Smooth muscle cell (in vitro differentiated cells): ENCODE results near the gene PDK3. TPM values are rescaled to one million over a fixed set of nuclear protein-coding genes. Genes with fewer than 3 reads are reported as not detected.

ENCODE experiments used
- DNase-seq: peaks from one replicate; lab custom pipeline; 2025; ENCODE audit not compliant: unreplicated experiment; lab: John Stamatoyannopoulos, UW
- H2AFZ ChIP-seq: fragments of 200-600 bp; sonication (generic); 2 replicates; pipeline ENCODE4 v1.6.0; 2016; ENCODE audit warnings: antibody characterized with exemption, low read depth, mild to moderate bottlenecking
- H3F3A ChIP-seq: fragments of 200-600 bp; sonication (generic); 2 replicates; pipeline ENCODE4 v1.6.0; 2017; ENCODE audit warnings: antibody characterized with exemption, low read depth
- H3K27ac ChIP-seq: fragments of 200-600 bp; sonication (generic); 2 replicates; pipeline ENCODE4 v1.5.1; 2016; ENCODE audit warnings: low read depth, mild to moderate bottlenecking
- H3K27me3 ChIP-seq: fragments of 200-600 bp; sonication (generic); 2 replicates; pipeline ENCODE4 v1.6.1; 2016; ENCODE audit warnings: low read depth, mild to moderate bottlenecking
- H3K36me3 ChIP-seq: fragments of 200-600 bp; sonication (generic); 2 replicates; pipeline ENCODE4 v1.5.1; 2016; ENCODE audit warnings: low read depth
- H3K4me1 ChIP-seq: fragments of 200-600 bp; sonication (generic); 2 replicates; pipeline ENCODE4 v1.5.1; 2016; ENCODE audit warnings: low read depth
- H3K4me2 ChIP-seq: fragments of 200-600 bp; sonication (generic); 2 replicates; pipeline ENCODE4 v1.6.0; 2016; ENCODE audit warnings: mild to moderate bottlenecking
- H3K4me3 ChIP-seq: fragments of 200-600 bp; sonication (generic); 2 replicates; pipeline ENCODE4 v1.5.1; 2016; ENCODE audit warnings: mild to moderate bottlenecking
- H3K79me2 ChIP-seq: fragments of 200-600 bp; sonication (generic); 2 replicates; pipeline ENCODE4 v1.6.0; 2016; ENCODE audit warnings: low read depth, mild to moderate bottlenecking
- H3K9ac ChIP-seq: fragments of 200-600 bp; sonication (generic); 2 replicates; pipeline ENCODE4 v1.6.0; 2016; ENCODE audit warnings: low read depth
- H3K9me3 ChIP-seq: fragments of 200-600 bp; sonication (generic); replicated peaks from 2 replicates; pipeline ENCODE4 v1.5.1; 2016; ENCODE audit warnings: low read depth
- H4K20me1 ChIP-seq: fragments of 200-600 bp; sonication (generic); 2 replicates; pipeline ENCODE4 v1.6.0; 2016; ENCODE audit warnings: low read depth
- CTCF ChIP-seq: fragments of 200-600 bp; sonication (generic); IDR thresholded peaks from 2 replicates; pipeline ENCODE4 v1.5.1; 2017; ENCODE audit warnings: borderline replicate concordance, mild to moderate bottlenecking, antibody characterized with exemption; ENCODE audit not compliant: insufficient read depth, poor library complexity, severe bottlenecking
- WGBS: methylation state at CpG from one replicate; pipeline ENCODE4 v1.1.7; 2016; ENCODE audit warnings: low lambda C conversion rate; 5-methylcytosine and 5-hydroxymethylcytosine counted together
- polyA plus RNA-seq: library from polyadenylated mRNA; unstranded; fragments of >200 nt; fragmentation: Nextera tagmentation; extraction: Ambion mirVana; gene quantifications from 2 replicates; pipeline ENCODE4 v1.2.1, GENCODE V29; 2016
- total RNA-seq: library from RNA; depleted of rRNA; stranded (reverse); fragments of >200 nt; gene quantifications from 2 replicates; pipeline ENCODE4 v1.2.3, GENCODE V29; 2014

Gene PDK3
- total and polyA plus RNA-seq, 2 experiments from 2014 or later = 27.1 to 30.7 TPM

- H4K20me1 ChIP-seq = no peaks in the 10 kb centered on the region
- no peak for TF ChIP-seq CTCF
- H3K27ac ChIP-seq = no peak overlapping the region
- no peaks in the 10 kb centered on the region for H3K36me3 ChIP-seq
- no peak overlapping the region for H3K4me3 ChIP-seq
- no peak overlapping the region for H2AFZ ChIP-seq
- H3K9ac ChIP-seq = no peak overlapping the region
- no peaks in the 10 kb centered on the region for H3F3A ChIP-seq
- no peaks in the 10 kb centered on the region for H3K79me2 ChIP-seq
- WGBS = 55% methylated on average over 4 of the region's 4 CpGs
- H3K27me3 ChIP-seq = no peaks in the 10 kb centered on the region
- H3K4me1 ChIP-seq = peaks cover 3% of the 10 kb centered on the region
- H3K9me3 ChIP-seq = no peaks in the 10 kb centered on the region
- H3K4me2 ChIP-seq = no peak overlapping the region
- DNase-seq = no peak
Measured at GRCh38 chrX:24542756-24543155, 77.7 kb downstream of the PDK3 start.

- no peaks in the 10 kb centered on the region for H3K27me3 ChIP-seq
- no peaks in the 10 kb centered on the region for H3K79me2 ChIP-seq
- H3K36me3 ChIP-seq = no peaks in the 10 kb centered on the region
- whole genome bisulfite sequencing = 97% methylated on average over 1 of the region's 1 CpG
- H3K9me3 ChIP-seq = no peaks in the 10 kb centered on the region
- no peak overlapping the region for H3K9ac ChIP-seq
- no peaks in the 10 kb centered on the region for H3F3A ChIP-seq
- no peaks in the 10 kb centered on the region for H3K4me1 ChIP-seq
- H3K4me2 ChIP-seq = no peak overlapping the region
- DNase-seq = no peak
- H3K27ac ChIP-seq = no peak overlapping the region
- no peaks in the 10 kb centered on the region for H4K20me1 ChIP-seq
- no peak for TF ChIP-seq CTCF
- no peak overlapping the region for H2AFZ ChIP-seq
- H3K4me3 ChIP-seq = no peak overlapping the region
Measured at GRCh38 chrX:24547961-24548360, 82.9 kb downstream of the PDK3 start.

GRCh38 chrX:24550166-24550565, 85.1 kb downstream of the PDK3 start:
- Histone ChIP-seq H2AFZ (no peak overlapping the region), H3F3A (no peaks in the 10 kb centered on the region), H3K4me2 (no peak overlapping the region), H3K79me2 (no peaks in the 10 kb centered on the region), H3K4me1 (no peaks in the 10 kb centered on the region), H3K27ac (no peak overlapping the region), H3K4me3 (no peak overlapping the region), H3K9ac (no peak overlapping the region), H3K36me3 (no peaks in the 10 kb centered on the region), H3K27me3 (no peaks in the 10 kb centered on the region), H4K20me1 (no peaks in the 10 kb centered on the region), H3K9me3 (no peaks in the 10 kb centered on the region)
- DNase-seq = no peak
- TF ChIP-seq CTCF = no peak
- WGBS = 87% methylated on average over 5 of the region's 5 CpGs

- Histone ChIP-seq H3K9me3 (no peaks in the 10 kb centered on the region), H3K79me2 (no peaks in the 10 kb centered on the region), H3K27ac (no peak overlapping the region), H2AFZ (no peak overlapping the region), H3K4me3 (no peak overlapping the region), H3K4me2 (no peak overlapping the region), H3K27me3 (no peaks in the 10 kb centered on the region), H3K36me3 (no peaks in the 10 kb centered on the region), H3K9ac (no peak overlapping the region), H3F3A (no peaks in the 10 kb centered on the region), H4K20me1 (no peaks in the 10 kb centered on the region), H3K4me1 (no peaks in the 10 kb centered on the region)
- WGBS = 63% methylated on average over 4 of the region's 4 CpGs
- TF ChIP-seq CTCF = no peak
- DNase-seq = no peak
Measured at GRCh38 chrX:24553011-24553410, 87.9 kb downstream of the PDK3 start.
